Activated T-cell treated with anti-CD3 and anti-CD28 coated beads, Interleukin-2, amount 50 U/mL, for 1 hour (primary cell): ENCODE measurements around the gene SERPINE1.

ENCODE experiments used
- DNase-seq: peaks from one replicate; pipeline ENCODE4 v3.0.0-alpha.2; 2020

SERPINE1 gene

DNA sequence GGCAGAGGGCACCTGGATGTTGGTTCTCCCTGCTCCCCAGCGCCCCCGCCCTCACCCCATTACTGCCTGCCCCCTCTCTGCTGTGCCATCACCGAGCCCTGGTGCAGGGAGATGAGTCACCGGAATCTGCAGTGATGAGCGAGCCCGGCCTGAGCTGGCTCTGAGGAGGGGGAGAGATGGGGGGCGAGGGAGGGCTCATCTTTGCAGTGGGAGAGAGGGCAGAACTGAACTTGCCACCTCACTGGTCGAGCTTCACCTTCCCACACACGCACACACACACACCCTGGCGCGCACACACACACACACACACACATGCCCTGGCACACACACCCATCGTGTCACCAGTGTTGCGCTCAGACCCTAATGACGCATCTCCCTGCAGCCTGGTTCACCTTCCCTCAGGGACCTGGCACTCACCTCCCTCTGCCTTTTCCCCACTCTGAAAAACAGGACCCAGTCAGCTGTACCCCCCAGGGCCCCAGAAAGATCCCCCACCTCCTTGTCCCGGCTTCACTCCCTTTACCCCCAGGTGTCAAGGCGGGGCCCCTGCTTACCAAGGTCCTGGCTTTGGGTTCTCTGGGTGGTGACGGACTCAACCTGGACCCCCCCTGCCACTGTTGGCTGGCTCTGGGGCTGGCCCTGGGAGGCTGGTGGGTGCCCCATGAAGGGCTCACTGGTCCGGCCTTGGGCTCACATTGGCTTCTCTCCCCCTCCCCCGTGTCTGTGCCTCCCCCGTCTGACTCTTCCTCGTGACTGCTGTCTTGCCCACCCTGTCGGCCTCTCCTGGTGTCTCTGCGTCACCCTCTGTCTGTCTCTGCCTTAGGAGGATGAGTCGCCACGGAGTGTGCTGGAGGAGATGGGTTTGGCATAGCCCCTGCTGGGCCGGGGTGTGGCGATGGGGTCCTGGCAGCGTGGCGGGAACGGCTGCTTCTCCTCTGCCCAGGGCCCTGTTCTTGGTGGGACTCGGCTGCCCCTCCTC is 33.1 kb downstream of the SERPINE1 start:
- DNase-seq = no peak

- no peak for DNase-seq
Measured at GRCh38 chr7:101160910-101161309, 34.0 kb downstream of the SERPINE1 start.

DNA sequence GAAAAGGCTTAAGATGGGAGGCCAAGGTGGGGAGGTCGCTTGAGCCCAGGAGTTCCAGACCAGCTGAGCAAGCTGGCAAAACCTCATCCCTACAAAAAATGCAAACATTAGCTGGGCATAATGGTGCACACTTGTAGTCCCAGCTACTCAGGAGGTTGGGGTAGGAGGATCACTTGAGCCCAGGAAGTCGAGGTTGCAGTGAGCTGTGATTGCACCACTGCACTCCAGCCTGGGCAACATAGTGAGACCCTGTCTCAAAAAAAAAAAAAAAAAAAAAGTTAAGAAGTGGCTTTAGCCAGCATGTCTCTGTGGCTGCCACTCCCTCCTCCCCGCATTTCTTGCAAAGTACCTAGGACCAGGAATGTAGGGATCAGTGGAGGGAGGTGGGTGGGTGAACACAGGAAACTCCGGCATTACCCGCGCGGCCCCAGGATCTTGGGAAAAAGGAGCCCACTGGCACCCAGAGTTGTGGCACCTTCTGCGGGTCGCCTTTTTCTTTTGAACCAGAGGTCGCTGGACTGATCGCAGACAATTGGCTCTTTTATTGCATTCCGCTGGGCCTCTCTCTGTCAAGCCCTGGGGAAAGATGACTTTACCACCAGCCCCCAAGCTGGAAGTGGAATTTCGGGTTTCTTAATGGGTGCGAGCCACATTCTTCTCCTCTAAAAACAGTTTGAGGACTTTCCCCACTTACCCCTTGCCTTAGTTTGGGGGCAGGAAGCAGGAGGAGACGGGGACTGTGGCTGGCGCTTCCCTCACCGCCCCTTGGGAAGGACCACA is 35.0 kb downstream of the SERPINE1 start:
- no peak for DNase-seq

GRCh38 chr7:101162551-101163278 is 35.8 kb downstream of the SERPINE1 start:
- DNase-seq = peak; percentile 30

GRCh38 chr7:101163279-101164070 is 36.6 kb downstream of the SERPINE1 start:
- peak; percentile 46 for DNase-seq

- DNase-seq = peak; percentile 44
Measured at GRCh38 chr7:101164071-101164840, 37.4 kb downstream of the SERPINE1 start.

DNA sequence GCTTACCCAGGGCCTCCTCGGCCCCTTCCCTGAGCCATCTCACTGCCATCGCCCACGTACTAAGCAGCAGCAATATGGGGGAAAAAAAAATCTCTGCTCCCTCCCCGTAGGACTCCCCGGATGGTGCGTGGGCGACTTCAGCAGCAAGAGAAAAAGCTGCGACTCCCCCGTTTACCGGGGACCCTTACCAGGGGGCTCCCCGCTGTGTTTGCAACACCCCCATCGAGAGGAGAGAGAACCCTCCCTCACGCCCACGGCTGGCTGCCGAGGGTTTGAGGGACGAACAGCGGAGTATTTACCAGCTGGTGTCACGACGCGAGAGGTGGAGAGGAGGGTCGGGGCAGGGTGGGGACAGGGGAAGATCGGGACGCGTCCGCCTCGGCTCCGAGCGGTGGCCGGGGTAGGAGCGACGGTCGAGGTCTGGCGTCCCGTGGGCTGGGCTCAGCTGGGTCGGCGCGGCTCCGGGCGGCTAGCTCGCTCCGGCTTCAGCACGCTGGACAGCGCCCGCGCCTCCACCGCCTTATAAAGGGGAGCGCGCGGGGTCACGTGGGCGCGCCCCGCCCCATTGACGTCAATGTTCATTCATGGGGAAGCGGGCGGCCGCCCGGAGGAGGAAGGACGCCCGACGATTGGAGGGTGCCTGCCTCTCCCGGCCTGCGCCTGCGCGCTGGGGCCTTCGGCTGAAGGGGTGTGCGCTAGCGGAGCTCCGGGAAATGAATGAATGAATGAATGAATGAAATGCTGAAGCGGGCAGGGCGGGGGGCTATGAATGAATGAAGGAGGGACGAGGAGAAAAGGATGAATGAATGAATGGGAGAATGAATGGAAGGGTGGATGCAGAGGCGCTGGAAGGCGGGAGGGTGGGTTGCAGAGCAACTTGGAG is 38.4 kb downstream of the SERPINE1 start, which contains the start of gene VGF:
Gene VGF (minus strand): TSS at position 495 of the 883 bp plus-strand sequence. CDS start 726 bp downstream, outside the sequence.
- DNase-seq = peak; percentile 96

- DNase-seq = no peak
Measured at GRCh38 chr7:101165958-101166647, 39.2 kb downstream of the SERPINE1 start.

GRCh38 chr7:101166648-101166908 is 39.7 kb downstream of the SERPINE1 start:
- no peak for DNase-seq

- no peak for DNase-seq
Measured at GRCh38 chr7:101166909-101167644, 40.2 kb downstream of the SERPINE1 start.

GRCh38 chr7:101167645-101168411 is 40.9 kb downstream of the SERPINE1 start:
- DNase-seq = no peak

DNA sequence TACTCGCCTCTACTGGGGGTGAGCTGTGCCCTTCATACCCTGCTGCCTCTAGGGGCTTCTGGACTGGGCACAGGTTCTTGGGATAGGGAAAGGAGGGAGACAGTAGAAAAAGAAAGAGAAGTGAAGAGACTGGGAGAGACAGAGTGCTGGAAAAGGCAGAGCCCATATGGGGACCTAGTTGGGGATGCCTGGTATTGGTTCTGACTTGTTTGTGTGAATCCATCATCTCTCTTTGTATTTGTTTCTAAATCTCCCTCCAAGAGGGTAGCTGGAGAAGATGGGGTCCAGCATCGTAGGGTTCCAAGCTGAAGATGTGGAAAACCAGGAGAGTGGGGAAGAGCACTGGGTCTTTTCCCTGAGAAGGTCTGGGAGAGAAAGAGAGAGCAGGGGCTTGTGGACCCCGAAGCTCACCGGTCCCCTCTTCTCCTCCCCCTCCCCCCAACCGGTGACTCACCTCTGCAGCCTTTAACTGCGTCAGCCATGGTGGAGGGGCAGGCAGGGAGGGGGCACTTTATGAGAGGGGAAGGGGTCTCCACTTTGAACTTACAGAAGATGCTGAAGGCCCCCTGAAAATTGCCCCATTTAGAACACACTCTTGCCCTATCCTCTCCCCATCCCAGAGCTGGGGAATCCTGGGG is 41.6 kb downstream of the SERPINE1 start:
- DNase-seq = no peak

DNA sequence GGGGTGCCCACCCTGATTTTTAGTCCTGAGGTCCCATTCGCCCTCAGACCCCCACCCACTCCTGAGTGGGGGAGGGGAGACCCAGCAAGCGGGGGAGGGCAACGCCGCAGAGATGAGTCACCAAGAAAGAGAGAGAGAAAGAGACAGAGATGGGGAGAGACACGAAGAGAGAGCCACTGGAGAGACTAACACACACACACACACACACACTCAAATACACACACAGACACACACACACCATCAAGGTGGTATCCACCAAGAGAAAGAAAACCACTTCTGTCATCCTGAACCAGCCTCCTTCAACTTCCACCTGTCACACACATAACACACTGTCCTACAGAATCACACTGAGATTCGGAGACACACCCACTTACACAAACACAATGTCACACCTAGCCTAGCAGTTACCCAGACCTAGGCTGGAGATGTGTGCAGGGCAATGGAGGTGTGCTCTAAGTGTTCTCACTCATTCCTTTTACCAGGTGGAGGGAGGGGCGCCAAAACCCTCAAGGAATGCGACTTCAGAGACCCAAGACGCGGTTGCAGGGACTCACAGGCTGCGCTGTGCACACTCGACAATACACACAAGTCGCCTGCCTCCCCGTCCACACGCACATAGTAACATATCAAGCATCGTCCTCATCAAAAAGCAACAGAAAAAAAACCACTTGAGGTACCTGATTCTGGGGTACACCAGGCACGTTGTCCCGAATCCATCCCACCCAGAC is 42.4 kb downstream of the SERPINE1 start:
- DNase-seq = no peak

- DNase-seq = peak; percentile 87
Measured at GRCh38 chr7:101169838-101170551, 43.1 kb downstream of the SERPINE1 start.

GRCh38 chr7:101170617-101171441 is 43.9 kb downstream of the SERPINE1 start:
- DNase-seq = peak; percentile 38
